ACC112 (cell line): Measurements from ENCODE around the gene GGA2.
A peak's percentile ranks its signal among the peaks of the same experiment; 100 is the strongest.
"Not testable (repeated sequence)": the region's sequence is repeated elsewhere in the genome, so short reads cannot be mapped to it uniquely, and the experiment has no call there.

ENCODE experiments used
- H2AFZ ChIP-seq: fragments of 200-600 bp; sonication (generic); one replicate; pipeline ENCODE4 v1.6.0; 2017; ENCODE audit warnings: antibody characterized with exemption, low read length; ENCODE audit not compliant: unreplicated experiment
- H3K27ac ChIP-seq: fragments of 200-600 bp; sonication (generic); 2 replicates; pipeline ENCODE4 v1.5.1; 2014; ENCODE audit warnings: low read depth, mild to moderate bottlenecking, antibody characterized with exemption, low read length, moderate library complexity
- H3K27me3 ChIP-seq: fragments of 200-600 bp; sonication (generic); 2 replicates; pipeline ENCODE4 v1.6.1; 2014; ENCODE audit warnings: mild to moderate bottlenecking, antibody characterized with exemption, low read length, moderate library complexity, mixed read lengths; ENCODE audit not compliant: insufficient read depth
- H3K36me3 ChIP-seq: fragments of 200-600 bp; sonication (generic); 2 replicates; pipeline ENCODE4 v1.6.1; 2016; ENCODE audit warnings: mild to moderate bottlenecking, antibody characterized with exemption, low read length, moderate library complexity, mixed read lengths; ENCODE audit not compliant: insufficient read depth
- H3K4me1 ChIP-seq: fragments of 200-600 bp; sonication (generic); one replicate; pipeline ENCODE4 v1.6.1; 2016; ENCODE audit warnings: low read length, mixed read lengths; ENCODE audit not compliant: insufficient read depth, unreplicated experiment, control insufficient read depth
- H3K4me3 ChIP-seq: fragments of 200-600 bp; sonication (generic); 2 replicates; pipeline ENCODE4 v1.5.1; 2014; ENCODE audit warnings: mild to moderate bottlenecking, low read depth, low read length
- H3K79me2 ChIP-seq: fragments of 200-600 bp; sonication (generic); one replicate; pipeline ENCODE4 v1.6.0; 2016; ENCODE audit warnings: low read length; ENCODE audit not compliant: control insufficient read depth, unreplicated experiment, insufficient read depth

The GGA2 gene

GRCh38 chr16:23437542-23437941 lies 72.8 kb downstream of the GGA2 start:
- H3K79me2 ChIP-seq, H3K36me3 ChIP-seq: not testable (repeated sequence)

GRCh38 chr16:23436951-23437350 lies 73.3 kb downstream of the GGA2 start:
- H2AFZ ChIP-seq = no peak overlapping the region
- H3K4me3 ChIP-seq = no peak overlapping the region
- no peak overlapping the region for H3K27ac ChIP-seq
- H3K36me3 ChIP-seq = 0 out of 2 replicates have a peak, but pooled peaks cover 3% of the 10 kb centered on the region
- no peaks in the 10 kb centered on the region for H3K4me1 ChIP-seq
- H3K79me2 ChIP-seq = no peaks in the 10 kb centered on the region
- H3K27me3 ChIP-seq = no peaks in the 10 kb centered on the region

More at GRCh38 chr16:23437542-23437941, 72.8 kb downstream of the GGA2 start:
- not testable (repeated sequence) for H3K4me3 ChIP-seq, H2AFZ ChIP-seq, H3K4me1 ChIP-seq, H3K27ac ChIP-seq, H3K27me3 ChIP-seq

GRCh38 chr16:23435500-23435899 lies 74.8 kb downstream of the GGA2 start:
- Histone ChIP-seq H3K27me3 (no peaks in the 10 kb centered on the region), H3K4me3 (no peak overlapping the region), H3K79me2 (no peaks in the 10 kb centered on the region), H2AFZ (no peak overlapping the region), H3K36me3 (0 out of 2 replicates have a peak, but pooled peaks cover 6% of the 10 kb centered on the region), H3K27ac (no peak overlapping the region), H3K4me1 (no peaks in the 10 kb centered on the region)

DNA sequence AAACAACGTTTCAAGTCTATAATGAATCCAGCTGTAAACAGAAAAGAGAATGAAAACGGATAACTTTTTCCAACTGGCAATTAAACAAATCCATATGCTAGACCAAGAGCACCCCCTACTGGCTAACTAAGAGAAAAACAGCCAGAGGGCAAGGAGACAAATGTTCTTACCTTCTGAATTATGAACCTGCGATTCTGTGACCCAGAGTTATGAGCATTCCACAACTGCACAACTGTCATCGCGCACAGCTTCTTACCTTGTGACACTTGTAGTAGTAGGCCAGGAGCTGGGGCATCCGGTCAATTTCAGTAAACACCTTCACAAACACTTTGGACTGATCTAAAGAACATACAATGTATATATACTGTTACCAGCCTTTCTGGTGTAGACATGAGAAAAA lies 75.9 kb downstream of the GGA2 start:
- Histone ChIP-seq H3K36me3 (0 out of 2 replicates have a peak, but pooled peaks cover 6% of the 10 kb centered on the region), H3K27ac (no peak overlapping the region)

DNA sequence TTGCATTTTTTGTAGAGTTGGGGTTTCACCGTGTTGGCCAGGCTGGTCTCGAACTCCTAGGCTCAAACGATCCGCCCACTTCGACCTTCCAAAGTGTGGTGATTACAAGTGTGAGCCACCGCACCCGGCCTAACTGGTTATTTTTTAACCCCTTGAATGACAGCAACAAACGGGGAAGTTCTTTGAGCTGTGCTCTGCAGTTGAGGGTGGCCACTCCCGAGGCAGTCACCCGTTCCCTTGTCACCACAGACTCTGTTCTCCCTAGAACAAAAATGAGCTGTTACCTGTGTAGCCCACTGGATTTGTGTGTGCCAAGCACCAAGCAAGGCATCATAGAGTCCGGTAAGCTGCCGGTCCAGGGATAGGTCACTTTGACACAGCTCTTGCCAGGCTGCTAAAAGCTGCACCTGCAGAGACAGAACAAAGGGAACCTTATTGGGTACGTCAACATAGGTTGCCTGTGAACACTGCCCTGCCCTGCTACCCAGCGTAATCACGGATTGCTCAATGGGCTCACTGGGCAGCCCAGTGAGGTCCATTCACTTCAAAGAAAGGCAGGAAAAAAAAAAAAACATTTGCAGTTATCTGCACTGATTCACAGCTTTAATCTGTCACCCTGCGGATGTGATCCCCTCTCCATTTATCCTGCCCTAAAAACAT lies 76.9 kb downstream of the GGA2 start:
- Histone ChIP-seq H3K79me2 (no peaks in the 10 kb centered on the region), H3K4me3 (no peak overlapping the region), H2AFZ (no peak overlapping the region), H3K36me3 (0 out of 2 replicates have a peak, but pooled peaks cover 6% of the 10 kb centered on the region), H3K27ac (no peak overlapping the region), H3K27me3 (no peaks in the 10 kb centered on the region), H3K4me1 (no peaks in the 10 kb centered on the region)

More for the DNA sequence above, 75.9 kb downstream of the GGA2 start:
- H2AFZ ChIP-seq = no peak overlapping the region
- no peaks in the 10 kb centered on the region for H3K27me3 ChIP-seq
- H3K4me1 ChIP-seq = no peaks in the 10 kb centered on the region
- H3K79me2 ChIP-seq = no peaks in the 10 kb centered on the region
- no peak overlapping the region for H3K4me3 ChIP-seq

- Histone ChIP-seq H3K27ac (no peak overlapping the region), H3K4me3 (no peak overlapping the region), H3K79me2 (no peaks in the 10 kb centered on the region), H3K36me3 (0 out of 2 replicates have a peak, but pooled peaks cover 6% of the 10 kb centered on the region), H3K4me1 (no peaks in the 10 kb centered on the region), H3K27me3 (no peaks in the 10 kb centered on the region), H2AFZ (no peak overlapping the region)
Observed at GRCh38 chr16:23432176-23433128, 77.8 kb downstream of the GGA2 start.

- Histone ChIP-seq H3K4me3 (no peak overlapping the region), H3K27ac (no peak overlapping the region), H3K79me2 (no peaks in the 10 kb centered on the region), H2AFZ (no peak overlapping the region), H3K36me3 (0 out of 2 replicates have a peak, but pooled peaks cover 3% of the 10 kb centered on the region), H3K27me3 (no peaks in the 10 kb centered on the region), H3K4me1 (peaks cover 13% of the 10 kb centered on the region)
Observed at GRCh38 chr16:23428351-23428750, 81.9 kb downstream of the GGA2 start.

GRCh38 chr16:23424292-23424958 lies 85.9 kb downstream of the GGA2 start:
- peak overlapping the region; percentile 5; the same call in 1 of the 2 replicates for H3K27ac ChIP-seq
- no peaks in the 10 kb centered on the region for H3K36me3 ChIP-seq
- H3K4me1 ChIP-seq = peaks cover 21% of the 10 kb centered on the region
- no peak overlapping the region for H3K4me3 ChIP-seq
- no peak overlapping the region for H2AFZ ChIP-seq
- H3K79me2 ChIP-seq = no peaks in the 10 kb centered on the region
- no peaks in the 10 kb centered on the region for H3K27me3 ChIP-seq

GRCh38 chr16:23423496-23424049 lies 86.7 kb downstream of the GGA2 start:
- Histone ChIP-seq H3K4me1 (peaks cover 21% of the 10 kb centered on the region), H3K79me2 (no peaks in the 10 kb centered on the region), H3K36me3 (no peaks in the 10 kb centered on the region), H3K27me3 (no peaks in the 10 kb centered on the region), H3K27ac (peak overlapping the region; percentile 65), H2AFZ (no peak overlapping the region), H3K4me3 (no peak overlapping the region; the same call in 1 of the 2 replicates)

DNA sequence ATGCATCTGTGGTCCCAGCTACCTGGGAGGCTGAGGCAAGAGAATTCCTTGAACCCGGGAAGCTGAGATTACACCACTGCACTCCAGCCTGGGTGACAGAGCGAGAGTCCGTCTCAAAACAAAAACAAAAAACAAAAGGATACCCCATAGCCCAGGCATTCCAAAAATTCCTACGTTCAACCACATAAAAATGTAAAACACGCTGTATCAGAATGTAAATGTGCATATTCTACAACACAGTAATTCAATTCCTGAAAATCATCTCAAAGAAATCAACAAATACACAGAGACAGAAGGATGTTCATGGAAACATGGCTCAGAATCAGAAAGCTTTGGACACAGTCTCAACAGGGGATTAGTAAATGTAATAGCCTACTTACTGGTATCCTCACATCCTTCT lies 90.3 kb downstream of the GGA2 start:
- Histone ChIP-seq H3K4me3 (no peak overlapping the region), H3K27me3 (no peaks in the 10 kb centered on the region), H3K27ac (no peak overlapping the region), H3K79me2 (no peaks in the 10 kb centered on the region), H2AFZ (no peak overlapping the region), H3K36me3 (peaks cover 8% of the 10 kb centered on the region; the same call in 1 of the 2 replicates), H3K4me1 (peaks cover 21% of the 10 kb centered on the region)
